ENCODE results near the gene SHPK. TPM values are rescaled to one million over a fixed set of nuclear protein-coding genes. Genes with fewer than 3 reads are reported as not detected.

The SHPK gene
- total and polyA plus RNA-seq, 8 donors, result 4.9 to 29.4 (median 10.8) TPM

DNA sequence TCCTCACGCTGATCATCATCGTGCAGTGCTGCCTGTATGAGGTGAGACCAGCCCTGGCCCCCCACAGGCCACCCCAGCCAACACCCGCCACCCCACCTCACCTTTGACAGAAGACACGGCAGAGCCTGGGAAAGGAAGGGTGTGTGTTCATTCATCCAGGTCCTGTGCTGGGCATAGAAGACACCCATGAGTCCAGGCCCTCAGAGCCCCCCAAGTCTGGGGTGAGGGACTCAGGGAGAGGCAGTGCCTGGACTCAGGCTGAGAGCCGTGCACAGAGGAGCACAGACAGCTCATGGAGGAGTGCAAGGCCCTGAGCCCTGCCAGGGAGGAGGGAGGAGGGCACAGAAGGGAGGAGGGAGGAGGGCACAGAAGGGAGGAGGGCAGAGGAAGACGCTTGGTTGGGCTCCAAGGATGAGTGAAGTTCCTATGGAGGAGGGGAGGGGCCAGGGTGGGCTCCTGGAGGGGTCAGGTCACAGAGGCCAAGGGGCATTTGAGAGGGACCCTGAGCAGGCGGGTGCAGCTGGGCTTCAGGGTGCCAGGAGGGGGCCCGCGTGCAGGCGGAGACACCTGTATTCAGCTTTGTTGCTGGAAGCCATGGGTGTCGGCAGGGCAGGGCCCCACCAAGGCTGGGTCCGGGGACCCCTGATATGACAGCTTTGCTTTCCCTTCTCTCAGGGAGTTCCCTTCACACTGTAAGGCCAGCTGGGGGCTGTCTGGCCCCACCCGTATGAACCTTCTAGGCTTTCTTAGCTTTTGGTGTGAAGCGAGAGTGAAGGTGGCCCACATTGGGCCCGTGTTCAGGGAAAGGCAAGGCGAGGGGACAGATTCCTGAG is 20.9 kb upstream of the SHPK start:
- Histone ChIP-seq H3K4me1 (peaks cover 25 to 46% (median 30%) of the 10 kb centered on the region in 4 donors), H3K36me3 (peaks cover 3 to 50% (median 37%) of the 10 kb centered on the region in 4 donors), H3K4me3 (no peak overlapping the region), H3K27ac (no peak overlapping the region), H3K9me3 (no peaks in the 10 kb centered on the region), H3K27me3 (no peaks in the 10 kb centered on the region)
- 78 to 87% (median 85%) methylated on average over 10 to 16 of the region's 16 CpGs for WGBS, 5 donors
- TF ChIP-seq EP300 (IDR thresholded peaks at IDR 0.05) (no peak), POLR2AphosphoS5 (IDR thresholded peaks at IDR 0.05) (no peak), POLR2A (IDR thresholded peaks at IDR 0.05) (no peak)
- TF ChIP-seq, protein P1, sequence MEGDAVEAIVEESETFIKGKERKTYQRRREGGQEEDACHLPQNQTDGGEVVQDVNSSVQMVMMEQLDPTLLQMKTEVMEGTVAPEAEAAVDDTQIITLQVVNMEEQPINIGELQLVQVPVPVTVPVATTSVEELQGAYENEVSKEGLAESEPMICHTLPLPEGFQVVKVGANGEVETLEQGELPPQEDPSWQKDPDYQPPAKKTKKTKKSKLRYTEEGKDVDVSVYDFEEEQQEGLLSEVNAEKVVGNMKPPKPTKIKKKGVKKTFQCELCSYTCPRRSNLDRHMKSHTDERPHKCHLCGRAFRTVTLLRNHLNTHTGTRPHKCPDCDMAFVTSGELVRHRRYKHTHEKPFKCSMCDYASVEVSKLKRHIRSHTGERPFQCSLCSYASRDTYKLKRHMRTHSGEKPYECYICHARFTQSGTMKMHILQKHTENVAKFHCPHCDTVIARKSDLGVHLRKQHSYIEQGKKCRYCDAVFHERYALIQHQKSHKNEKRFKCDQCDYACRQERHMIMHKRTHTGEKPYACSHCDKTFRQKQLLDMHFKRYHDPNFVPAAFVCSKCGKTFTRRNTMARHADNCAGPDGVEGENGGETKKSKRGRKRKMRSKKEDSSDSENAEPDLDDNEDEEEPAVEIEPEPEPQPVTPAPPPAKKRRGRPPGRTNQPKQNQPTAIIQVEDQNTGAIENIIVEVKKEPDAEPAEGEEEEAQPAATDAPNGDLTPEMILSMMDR (IDR thresholded peaks at IDR 0.05), result no peak
- intact Hi-C loops (cut with DNase I; ENCODE audit: low total_unique reads), result no loop called here
- no peak for DNase-seq

DNA sequence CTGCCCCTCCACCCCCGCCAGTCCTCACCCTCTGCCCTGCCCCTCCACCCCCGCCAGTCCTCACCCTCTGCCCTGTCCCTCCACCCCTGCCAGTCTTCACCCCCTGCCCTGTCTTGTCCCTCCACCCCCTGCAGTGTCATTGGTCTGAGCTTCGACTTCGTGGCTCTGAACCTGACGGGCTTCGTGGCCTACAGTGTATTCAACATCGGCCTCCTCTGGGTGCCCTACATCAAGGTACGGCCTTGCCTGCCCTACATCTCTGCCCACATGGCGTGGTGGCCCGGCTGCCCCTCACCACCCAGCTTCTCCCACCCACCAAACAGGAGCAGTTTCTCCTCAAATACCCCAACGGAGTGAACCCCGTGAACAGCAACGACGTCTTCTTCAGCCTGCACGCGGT is 20.3 kb upstream of the SHPK start:
- Histone ChIP-seq H3K4me3 (no peak overlapping the region), H3K36me3 (peaks cover 3 to 46% (median 34%) of the 10 kb centered on the region in 4 donors), H3K27ac (no peak overlapping the region), H3K27me3 (no peaks in the 10 kb centered on the region), H3K4me1 (peaks cover 25 to 40% (median 30%) of the 10 kb centered on the region in 4 donors), H3K9me3 (no peaks in the 10 kb centered on the region)
- no peak for DNase-seq
- 83 to 91% (median 90%) methylated on average over 14 to 16 of the region's 16 CpGs for WGBS, 5 donors
- intact Hi-C loops (cut with DNase I; ENCODE audit: low total_unique reads), result no loop called here
- TF ChIP-seq, protein P1 (IDR thresholded peaks at IDR 0.05), result no peak
- TF ChIP-seq EP300 (IDR thresholded peaks at IDR 0.05) (no peak), POLR2AphosphoS5 (IDR thresholded peaks at IDR 0.05) (no peak), POLR2A (IDR thresholded peaks at IDR 0.05) (no peak)

DNA sequence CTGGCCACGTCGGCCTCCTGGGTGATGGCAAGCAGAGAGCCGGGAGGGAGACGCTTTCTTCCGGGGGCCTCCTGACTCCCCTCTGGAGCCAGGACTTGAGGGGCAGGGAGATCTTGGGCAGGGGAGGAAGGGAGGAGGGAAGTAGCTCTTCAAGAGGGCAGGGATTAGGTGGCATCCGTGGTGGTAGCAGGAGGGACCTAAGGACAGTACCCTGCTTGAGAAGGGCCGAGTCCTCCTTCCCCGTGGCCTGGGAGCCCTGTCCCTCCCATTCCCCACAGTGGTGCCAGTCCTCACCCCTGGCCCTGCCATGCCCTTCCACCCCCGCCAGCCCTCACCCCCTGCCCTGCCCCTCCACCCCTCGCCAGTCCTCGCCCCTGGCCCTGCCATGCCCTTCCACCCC is 19.7 kb upstream of the SHPK start:
- Histone ChIP-seq H3K4me3 (no peak overlapping the region), H3K36me3 (peaks cover 3 to 46% (median 38%) of the 10 kb centered on the region in 4 donors), H3K27ac (no peak overlapping the region), H3K4me1 (peaks cover 20 to 34% (median 28%) of the 10 kb centered on the region in 4 donors), H3K9me3 (no peaks in the 10 kb centered on the region), H3K27me3 (no peaks in the 10 kb centered on the region)
- WGBS, 5 donors, result 84 to 100% (median 89%) methylated on average over 1 to 11 of the region's 11 CpGs
- TF ChIP-seq EP300 (IDR thresholded peaks at IDR 0.05) (no peak), POLR2A (IDR thresholded peaks at IDR 0.05) (no peak), POLR2AphosphoS5 (IDR thresholded peaks at IDR 0.05) (no peak)
- TF ChIP-seq, protein P1 (IDR thresholded peaks at IDR 0.05), result no peak
- intact Hi-C loops (cut with DNase I; ENCODE audit: low total_unique reads), result no loop called here
- DNase-seq, result no peak

DNA sequence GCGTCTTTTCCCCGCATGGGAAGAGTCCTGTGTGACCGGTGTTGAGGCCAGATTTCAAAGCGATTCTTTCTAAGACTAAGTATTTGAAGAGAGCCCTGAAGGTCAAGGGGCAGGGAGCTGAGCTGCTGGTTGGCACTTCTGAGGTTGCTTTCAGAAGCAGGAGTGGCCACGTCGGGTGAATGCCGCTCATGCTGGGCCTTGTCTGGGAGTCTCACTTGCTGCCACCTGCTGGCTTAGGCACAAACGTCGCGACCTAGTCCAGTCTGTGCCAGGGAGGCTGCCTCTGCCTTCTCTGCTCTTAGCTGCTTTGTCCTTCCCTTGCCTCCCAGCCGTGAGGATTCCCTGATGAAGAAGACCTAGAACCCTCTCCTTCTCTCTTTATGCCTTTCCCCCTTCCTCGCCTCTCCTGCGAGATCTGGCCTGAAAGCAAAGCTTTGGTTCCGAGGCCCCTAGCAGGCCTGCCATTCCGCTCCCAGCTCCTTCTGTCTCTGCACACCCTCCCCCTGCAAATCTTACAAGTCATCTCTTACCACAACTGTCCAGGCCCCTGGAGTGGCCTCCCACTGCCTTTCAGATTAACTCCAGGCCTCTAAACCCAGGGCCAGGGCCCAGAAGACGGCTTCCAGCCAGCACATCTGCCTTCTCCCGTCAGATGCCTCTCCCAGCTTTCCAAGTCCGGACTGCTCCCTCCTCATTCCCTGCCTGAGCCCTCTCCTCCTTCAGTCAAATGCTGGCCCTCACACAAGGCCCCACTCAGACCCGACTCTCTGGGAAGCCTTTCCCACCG is 11.9 kb upstream of the SHPK start:
- DNase-seq, result peak; percentile 72 to 89
- TF ChIP-seq POLR2A (IDR thresholded peaks at IDR 0.05) (no peak), POLR2AphosphoS5 (IDR thresholded peaks at IDR 0.05) (peak in 1 of 3 donors; percentile 36), EP300 (IDR thresholded peaks at IDR 0.05) (no peak)
- TF ChIP-seq, protein P1 (IDR thresholded peaks at IDR 0.05), result peak in 5 of 7 experiments; percentile 17 to 54 (median 29)
- Histone ChIP-seq H3K4me3 (no peak overlapping the region), H3K27me3 (no peaks in the 10 kb centered on the region), H3K27ac (no peak overlapping the region), H3K9me3 (no peaks in the 10 kb centered on the region), H3K36me3 (peaks cover 5 to 83% (median 72%) of the 10 kb centered on the region in 4 donors), H3K4me1 (peaks cover 0 to 7% (median 3%) of the 10 kb centered on the region in 4 donors)
- intact Hi-C loops (cut with DNase I; ENCODE audit: low total_unique reads), result no loop called here
- 58 to 67% (median 62%) methylated on average over 20 of the region's 20 CpGs for WGBS, 5 donors
